Small intestine (tissue), 7 donors: Measurements from ENCODE around the gene IL1RL1. TPM values are rescaled to one million over a fixed set of nuclear protein-coding genes. Genes with fewer than 3 reads are reported as not detected.

Experiments
- DNase-seq, 2 donors: peaks; one replicate each; pipeline versions ENCODE4 v3.0.0 to v3.0.0-alpha.2; 2013
- FAIRE-seq: peaks from 2 replicates; lab custom pipeline; 2012; peaks lifted over from hg19 to GRCh38; lab: Jason Lieb, UNC
- H3K27ac ChIP-seq, 3 donors: one replicate each; pipeline ENCODE4 v1.5.1; 2013; ENCODE audit warnings: low read length in 2 of 3, mild to moderate bottlenecking in 2 of 3, control low read depth in 1 of 3, inconsistent platforms in 1 of 3, low read depth in 1 of 3, moderate library complexity in 1 of 3
- H3K27me3 ChIP-seq, 3 donors: one replicate each; pipeline ENCODE4 v1.6.1; 2013; ENCODE audit warnings: low read length in 3 of 3, inconsistent platforms in 1 of 3; ENCODE audit not compliant: control insufficient read depth in 3 of 3, insufficient read depth in 3 of 3
- H3K36me3 ChIP-seq, 3 donors: one replicate each; pipeline ENCODE4 v1.6.1; 2013; ENCODE audit warnings: low read length in 3 of 3, inconsistent platforms in 1 of 3, low read depth in 1 of 3, mild to moderate bottlenecking in 1 of 3, moderate library complexity in 1 of 3; ENCODE audit not compliant: control insufficient read depth in 3 of 3, insufficient read depth in 2 of 3
- H3K4me1 ChIP-seq, 3 donors: one replicate each; pipeline ENCODE4 v1.6.1; 2013; ENCODE audit warnings: low read length in 2 of 3, inconsistent platforms in 1 of 3, low read depth in 1 of 3, mild to moderate bottlenecking in 1 of 3, moderate library complexity in 1 of 3; ENCODE audit not compliant: control insufficient read depth in 3 of 3, insufficient read depth in 2 of 3
- H3K4me3 ChIP-seq, 3 donors: one replicate each; pipeline ENCODE4 v1.5.1; 2013; ENCODE audit warnings: low read length in 3 of 3, control low read depth in 1 of 3, inconsistent platforms in 1 of 3, low read depth in 1 of 3, mild to moderate bottlenecking in 1 of 3, moderate library complexity in 1 of 3
- H3K9me3 ChIP-seq, 2 donors: one replicate each; pipeline ENCODE4 v1.6.1; 2013; ENCODE audit warnings: low read depth in 1 of 2, low read length in 1 of 2; ENCODE audit not compliant: control insufficient read depth in 2 of 2, insufficient read depth in 1 of 2
- WGBS, 3 donors: extraction: QIAGEN DNeasy Blood & Tissue Kit; methylation state at CpG; one replicate each; pipeline ENCODE4 v1.1.7; 2013; 5-methylcytosine and 5-hydroxymethylcytosine counted together
- polyA plus RNA-seq, 4 donors: library from polyadenylated mRNA; stranded (reverse) in 3 of 4; unstranded in 1 of 4; fragments of 200-250 nt in 3 of 4; fragments of 120-200 nt in 1 of 4; gene quantifications; one replicate each; pipeline versions ENCODE4 v1.2.1 to v1.2.3, GENCODE V29; 2013
- donor health status: healthy with polysubstance abuse.
- donor health status: control.
- donor health status: control.
- donor health status: Bipolar disorder and iron deficiency.
- donor health status: healthy.

IL1RL1 gene
- polyA plus RNA-seq, 4 donors, result 0.31 to 14.6 (median 2.4) TPM

DNA sequence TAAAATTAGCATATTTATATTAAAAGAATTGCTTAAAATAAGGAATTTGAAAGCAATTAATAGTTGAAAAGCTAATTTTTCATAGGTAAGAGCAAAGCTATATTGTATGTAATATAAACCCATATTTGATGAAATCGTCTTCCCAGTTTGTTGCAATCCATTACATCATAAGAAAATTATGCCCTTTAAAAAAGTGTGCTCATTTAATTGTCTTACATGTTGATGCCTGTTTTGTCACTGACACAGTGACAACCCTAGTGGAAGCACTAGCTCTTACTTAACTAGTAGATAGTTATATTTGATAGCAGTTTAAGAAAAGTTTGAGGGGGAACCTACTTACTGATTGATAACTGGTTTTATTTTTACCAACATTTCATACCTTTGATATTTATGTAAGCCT is 81.6 kb downstream of the IL1RL1 start:
- no peaks in the 10 kb centered on the region for H3K27me3 ChIP-seq
- no peak for DNase-seq
- H3K36me3 ChIP-seq, result no peaks in the 10 kb centered on the region
- H3K9me3 ChIP-seq, result no peaks in the 10 kb centered on the region
- H3K4me3 ChIP-seq, result no peak overlapping the region
- 46 to 56% (median 50%) methylated on average over 1 of the region's 1 CpG for WGBS, 3 donors
- H3K27ac ChIP-seq, result no peak overlapping the region
- peak; percentile 91 for FAIRE-seq
- H3K4me1 ChIP-seq, result no peaks in the 10 kb centered on the region

DNA sequence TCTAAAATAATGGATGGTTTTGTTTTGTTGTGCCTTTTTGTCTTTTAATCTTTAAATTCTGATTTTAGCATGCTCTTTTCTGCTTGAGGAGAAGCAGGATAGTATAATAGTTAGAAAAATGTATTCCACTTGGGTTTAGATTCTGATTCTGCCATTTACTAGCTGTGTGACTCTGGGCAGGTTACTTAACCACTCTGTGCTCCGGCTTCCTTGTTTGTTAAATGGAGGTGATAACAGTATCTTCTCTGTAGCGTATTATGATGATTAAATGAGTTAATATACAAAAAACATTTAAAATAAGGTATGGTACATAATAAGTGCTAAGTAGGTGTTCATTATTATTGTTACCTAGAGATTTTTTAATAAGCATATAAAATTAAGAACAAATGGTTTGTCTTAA is 84.6 kb downstream of the IL1RL1 start:
- Histone ChIP-seq H3K4me1 (no peaks in the 10 kb centered on the region), H3K27ac (no peak overlapping the region), H3K27me3 (no peaks in the 10 kb centered on the region), H3K36me3 (no peaks in the 10 kb centered on the region), H3K4me3 (no peak overlapping the region), H3K9me3 (no peaks in the 10 kb centered on the region)
- FAIRE-seq (no peak), DNase-seq (no peak)
- 75 to 94% (median 88%) methylated on average over 2 of the region's 2 CpGs for WGBS, 3 donors

DNA sequence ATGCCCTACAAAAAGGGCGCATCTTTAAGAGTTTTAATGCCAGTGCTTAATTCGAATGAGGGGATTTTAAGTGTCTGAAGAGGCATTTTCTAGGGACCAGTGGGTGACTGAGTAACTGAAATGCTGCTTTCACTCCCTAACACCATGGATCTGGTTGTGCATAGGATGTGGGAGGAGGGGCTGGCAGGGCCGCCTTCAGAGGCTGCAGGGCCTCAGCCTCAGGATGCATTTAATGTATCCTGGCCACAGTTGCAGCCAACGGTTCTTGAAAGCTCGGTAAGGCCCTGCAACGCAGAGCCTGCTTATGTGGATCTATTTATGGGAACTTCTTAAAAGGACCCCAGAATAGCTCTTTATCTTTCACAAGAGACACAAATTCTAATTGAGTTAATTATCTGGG is 85.8 kb downstream of the IL1RL1 start:
- Histone ChIP-seq H3K4me3 (no peak overlapping the region), H3K9me3 (no peaks in the 10 kb centered on the region), H3K36me3 (no peaks in the 10 kb centered on the region), H3K27ac (no peak overlapping the region), H3K4me1 (no peaks in the 10 kb centered on the region), H3K27me3 (no peaks in the 10 kb centered on the region)
- WGBS, 3 donors, result 78 to 92% (median 90%) methylated on average over 6 of the region's 6 CpGs
- FAIRE-seq, result no peak
- DNase-seq, result no peak

DNA sequence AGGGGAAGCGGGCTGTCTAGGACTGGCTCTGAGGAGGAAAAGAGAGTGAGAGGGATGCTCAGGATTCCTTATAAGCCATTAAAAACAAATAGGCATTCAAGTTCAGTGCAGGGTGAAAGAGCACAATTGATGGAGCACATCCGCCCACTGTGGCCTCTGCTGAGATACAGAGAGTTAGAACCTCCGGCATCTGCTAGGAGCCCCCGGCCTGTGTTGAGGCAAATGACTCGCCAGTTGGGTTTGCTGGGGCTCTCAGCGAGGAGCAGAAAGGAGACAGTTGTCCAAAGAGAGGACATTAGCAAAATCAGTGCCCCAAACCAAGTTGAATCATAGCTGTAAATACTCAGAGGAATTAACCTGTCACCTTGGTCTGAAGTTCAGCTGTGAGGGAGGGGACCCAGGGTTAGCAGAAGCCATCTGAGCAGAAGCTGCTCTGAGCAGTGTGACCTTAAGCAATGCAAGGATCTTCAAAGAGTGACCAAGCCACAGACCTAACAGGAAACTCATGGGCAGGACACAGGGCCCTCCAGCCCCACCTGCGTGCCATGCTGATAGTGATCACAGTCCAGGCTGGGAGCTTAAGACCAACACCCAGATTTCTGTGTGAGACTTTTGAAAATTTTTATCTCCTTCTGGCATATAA is 88.3 kb downstream of the IL1RL1 start:
- Histone ChIP-seq H3K9me3 (no peaks in the 10 kb centered on the region), H3K36me3 (no peaks in the 10 kb centered on the region), H3K27ac (no peak overlapping the region), H3K27me3 (no peaks in the 10 kb centered on the region), H3K4me3 (no peak overlapping the region), H3K4me1 (no peaks in the 10 kb centered on the region)
- DNase-seq, result peak in 1 of 2 donors; percentile 8
- FAIRE-seq, result no peak
- WGBS, 3 donors, result 64 to 77% (median 69%) methylated on average over 7 of the region's 7 CpGs

DNA sequence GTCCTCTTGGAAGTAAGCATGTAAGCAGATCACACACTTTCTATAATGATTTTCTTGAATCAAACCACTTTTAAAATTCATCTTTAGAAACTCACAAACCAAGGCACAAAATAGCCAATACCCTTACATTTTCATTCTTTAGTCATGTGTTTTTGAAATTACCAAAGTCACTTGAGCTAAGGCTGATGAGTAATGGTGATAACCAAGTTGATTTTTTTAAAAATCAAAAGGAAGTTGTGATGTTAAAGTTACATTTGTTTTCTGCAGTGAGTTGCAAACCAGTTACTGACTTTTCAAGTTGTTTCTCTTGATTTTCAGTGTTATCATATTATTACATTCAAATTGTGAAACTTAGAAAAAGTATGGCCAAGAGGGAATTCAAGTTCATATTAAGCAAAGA is 90.1 kb downstream of the IL1RL1 start:
- DNase-seq, result no peak
- Histone ChIP-seq H3K36me3 (no peaks in the 10 kb centered on the region), H3K4me1 (no peaks in the 10 kb centered on the region), H3K27me3 (no peaks in the 10 kb centered on the region), H3K9me3 (no peaks in the 10 kb centered on the region), H3K4me3 (no peak overlapping the region), H3K27ac (no peak overlapping the region)
- no peak for FAIRE-seq

Other genes starting within 250 kb of the IL1RL1 start
- 10 to 100 TPM in 3 of 4 donors, 1 to 10 TPM in 1; 2.9 to 36.7 (median 17.2) TPM for gene IL1R1, start 168.8 kb upstream of the IL1RL1 start, polyA plus RNA-seq
- gene IL1RL2, start 124.5 kb upstream of the IL1RL1 start, polyA plus RNA-seq, result under 1 TPM in 2 of 4 donors, not detected in 2; 0.25 to 0.34 TPM
- 1 to 10 TPM; 2.2 to 5.2 (median 3.9) TPM for gene IL18R1, start 44.2 kb downstream of the IL1RL1 start, polyA plus RNA-seq
- under 1 TPM; 0.22 to 1.00 (median 0.47) TPM for gene IL18RAP, start 111.6 kb downstream of the IL1RL1 start, polyA plus RNA-seq
- gene SLC9A4, start 161.7 kb downstream of the IL1RL1 start, polyA plus RNA-seq, result under 1 TPM in 1 of 4 donors, not detected in 3; 0.07 TPM